T-helper 2 cell treated with Interferon-gamma antibody and Interleukin-4, amounts not matched to agents 5 μg/mL and 100 μg/mL, for 36 hours (primary cell): ENCODE data around the gene DDX39B.
A peak's percentile ranks its signal among the peaks of the same experiment; 100 is the strongest.

Experiments used
- DNase-seq: peaks from one replicate; pipeline ENCODE4 v3.0.0; 2021; ENCODE audit warnings: low spot score
- H3K27ac Mint-ChIP-seq: one replicate; pipeline ENCODE4 v1.8.0; 2021; ENCODE audit warnings: mild to moderate bottlenecking, mixed read lengths
- H3K27me3 Mint-ChIP-seq: one replicate; pipeline ENCODE4 v1.8.0; 2021; ENCODE audit warnings: low read depth, mixed read lengths
- H3K36me3 Mint-ChIP-seq: one replicate; pipeline ENCODE4 v1.8.0; 2021; ENCODE audit warnings: low read depth, mixed read lengths
- H3K4me1 Mint-ChIP-seq: one replicate; pipeline ENCODE4 v1.8.0; 2021; ENCODE audit warnings: low read depth, mixed read lengths
- H3K4me3 Mint-ChIP-seq: one replicate; pipeline ENCODE4 v1.8.0; 2022; ENCODE audit warnings: mild to moderate bottlenecking, moderate library complexity, mixed read lengths
- H3K9me3 Mint-ChIP-seq: one replicate; pipeline ENCODE4 v1.8.0; 2021; ENCODE audit warnings: mixed read lengths

The DDX39B gene

DNA sequence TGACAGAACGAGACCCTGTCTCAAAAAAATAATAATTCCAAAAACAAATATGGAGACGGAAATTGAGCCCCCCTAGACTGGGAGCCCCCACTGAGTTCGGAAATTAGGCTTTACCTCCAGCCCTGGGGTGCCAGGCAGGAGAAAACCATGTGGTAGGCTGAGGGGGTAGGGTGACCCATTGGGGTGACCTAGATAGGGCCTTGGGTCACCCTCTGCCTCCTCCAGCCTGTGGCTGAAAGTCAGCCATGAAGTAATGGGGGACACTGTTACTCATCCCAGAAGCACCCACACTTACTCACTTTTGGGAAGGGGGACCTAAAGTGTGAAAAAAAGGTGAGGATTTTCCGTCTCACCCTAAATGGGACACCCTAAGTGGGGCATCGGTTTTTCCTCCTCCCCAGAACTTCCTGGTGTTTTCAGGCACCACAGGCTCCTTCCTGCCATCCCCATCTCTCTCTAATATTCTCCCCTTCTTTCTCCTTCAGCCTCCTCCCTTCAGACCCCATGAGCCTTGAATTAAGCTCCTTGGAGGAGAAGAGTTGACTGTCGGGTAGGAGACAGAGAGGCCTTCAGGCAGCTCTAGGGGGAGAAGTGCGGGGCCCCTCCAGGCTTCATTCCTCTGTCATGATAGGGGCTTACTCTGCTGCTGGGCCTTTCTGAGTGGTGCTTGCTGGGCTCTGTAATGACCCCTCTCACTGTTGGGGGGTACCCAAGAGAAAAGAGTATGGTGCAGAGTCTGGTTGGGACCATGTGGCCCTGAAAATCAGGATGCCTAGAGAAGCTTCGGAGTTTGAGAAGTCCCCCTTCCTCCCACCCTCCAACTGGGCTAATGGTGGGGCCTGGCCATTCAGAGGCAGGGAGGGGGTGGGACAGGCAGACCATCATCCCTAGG lies 38.0 kb upstream of the DDX39B start:
- no peak for DNase-seq
- Mint-ChIP-seq H3K9me3 (no peaks in the 10 kb centered on the region), H3K27me3 (no peaks in the 10 kb centered on the region), H3K4me1 (peaks cover 68% of the 10 kb centered on the region), H3K36me3 (peaks cover 69% of the 10 kb centered on the region), H3K4me3 (peak overlapping the region; percentile 95), H3K27ac (peak overlapping the region; percentile 91)

DNA sequence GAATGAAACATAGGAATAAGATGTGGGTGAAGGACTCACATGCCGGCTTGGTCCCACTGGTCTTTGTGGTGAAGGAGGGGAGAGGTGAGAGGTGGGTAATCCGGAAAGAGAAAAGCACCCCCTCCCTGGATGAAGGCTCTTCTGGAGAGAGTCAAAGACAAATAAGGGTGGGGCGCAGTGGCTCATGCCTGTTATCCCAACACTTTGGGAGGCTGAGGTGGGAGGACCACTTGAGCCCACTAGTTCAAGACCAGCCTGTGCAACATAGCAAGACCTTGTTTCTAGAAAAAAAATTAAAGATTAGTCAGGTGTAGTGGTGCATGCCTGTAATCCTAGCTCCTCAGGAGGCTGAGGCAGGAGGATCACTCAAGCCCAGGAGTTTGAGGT lies 37.3 kb upstream of the DDX39B start:
- H3K4me3 Mint-ChIP-seq: peak overlapping the region; percentile 95
- no peaks in the 10 kb centered on the region for H3K9me3 Mint-ChIP-seq
- H3K36me3 Mint-ChIP-seq: peaks cover 69% of the 10 kb centered on the region

GRCh38 chr6:31578184-31579118 lies 36.6 kb upstream of the DDX39B start:
- Mint-ChIP-seq H3K4me3 (peak overlapping the region; percentile 95), H3K27me3 (peaks cover 4% of the 10 kb centered on the region), H3K4me1 (peaks cover 77% of the 10 kb centered on the region), H3K36me3 (peaks cover 69% of the 10 kb centered on the region), H3K27ac (peak overlapping the region; percentile 64), H3K9me3 (no peaks in the 10 kb centered on the region)
- DNase-seq: no peak

More for the DNA sequence above, 37.3 kb upstream of the DDX39B start:
- H3K4me1 Mint-ChIP-seq: peaks cover 73% of the 10 kb centered on the region
- no peak for DNase-seq
- H3K27me3 Mint-ChIP-seq: no peaks in the 10 kb centered on the region
- H3K27ac Mint-ChIP-seq: peak overlapping the region; percentile 91

DNA sequence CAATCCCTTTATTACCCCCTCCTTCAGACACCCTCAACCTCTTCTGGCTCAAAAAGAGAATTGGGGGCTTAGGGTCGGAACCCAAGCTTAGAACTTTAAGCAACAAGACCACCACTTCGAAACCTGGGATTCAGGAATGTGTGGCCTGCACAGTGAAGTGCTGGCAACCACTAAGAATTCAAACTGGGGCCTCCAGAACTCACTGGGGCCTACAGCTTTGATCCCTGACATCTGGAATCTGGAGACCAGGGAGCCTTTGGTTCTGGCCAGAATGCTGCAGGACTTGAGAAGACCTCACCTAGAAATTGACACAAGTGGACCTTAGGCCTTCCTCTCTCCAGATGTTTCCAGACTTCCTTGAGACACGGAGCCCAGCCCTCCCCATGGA lies 35.8 kb upstream of the DDX39B start:
- no peaks in the 10 kb centered on the region for H3K9me3 Mint-ChIP-seq
- no peak overlapping the region for H3K27ac Mint-ChIP-seq
- no peak for DNase-seq
- peaks cover 66% of the 10 kb centered on the region for H3K36me3 Mint-ChIP-seq
- peaks cover 79% of the 10 kb centered on the region for H3K4me1 Mint-ChIP-seq
- peaks cover 8% of the 10 kb centered on the region for H3K27me3 Mint-ChIP-seq
- peak overlapping the region; percentile 94 for H3K4me3 Mint-ChIP-seq

DNA sequence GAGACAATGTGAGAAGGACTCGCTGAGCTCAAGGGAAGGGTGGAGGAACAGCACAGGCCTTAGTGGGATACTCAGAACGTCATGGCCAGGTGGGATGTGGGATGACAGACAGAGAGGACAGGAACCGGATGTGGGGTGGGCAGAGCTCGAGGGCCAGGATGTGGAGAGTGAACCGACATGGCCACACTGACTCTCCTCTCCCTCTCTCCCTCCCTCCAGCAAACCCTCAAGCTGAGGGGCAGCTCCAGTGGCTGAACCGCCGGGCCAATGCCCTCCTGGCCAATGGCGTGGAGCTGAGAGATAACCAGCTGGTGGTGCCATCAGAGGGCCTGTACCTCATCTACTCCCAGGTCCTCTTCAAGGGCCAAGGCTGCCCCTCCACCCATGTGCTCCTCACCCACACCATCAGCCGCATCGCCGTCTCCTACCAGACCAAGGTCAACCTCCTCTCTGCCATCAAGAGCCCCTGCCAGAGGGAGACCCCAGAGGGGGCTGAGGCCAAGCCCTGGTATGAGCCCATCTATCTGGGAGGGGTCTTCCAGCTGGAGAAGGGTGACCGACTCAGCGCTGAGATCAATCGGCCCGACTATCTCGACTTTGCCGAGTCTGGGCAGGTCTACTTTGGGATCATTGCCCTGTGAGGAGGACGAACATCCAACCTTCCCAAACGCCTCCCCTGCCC lies 35.2 kb upstream of the DDX39B start:
- peaks cover 8% of the 10 kb centered on the region for H3K27me3 Mint-ChIP-seq
- no peak for DNase-seq
- peaks cover 79% of the 10 kb centered on the region for H3K4me1 Mint-ChIP-seq
- no peaks in the 10 kb centered on the region for H3K9me3 Mint-ChIP-seq
- H3K27ac Mint-ChIP-seq: peak overlapping the region; percentile 87
- peaks cover 63% of the 10 kb centered on the region for H3K36me3 Mint-ChIP-seq
- peak overlapping the region; percentile 94 for H3K4me3 Mint-ChIP-seq

DNA sequence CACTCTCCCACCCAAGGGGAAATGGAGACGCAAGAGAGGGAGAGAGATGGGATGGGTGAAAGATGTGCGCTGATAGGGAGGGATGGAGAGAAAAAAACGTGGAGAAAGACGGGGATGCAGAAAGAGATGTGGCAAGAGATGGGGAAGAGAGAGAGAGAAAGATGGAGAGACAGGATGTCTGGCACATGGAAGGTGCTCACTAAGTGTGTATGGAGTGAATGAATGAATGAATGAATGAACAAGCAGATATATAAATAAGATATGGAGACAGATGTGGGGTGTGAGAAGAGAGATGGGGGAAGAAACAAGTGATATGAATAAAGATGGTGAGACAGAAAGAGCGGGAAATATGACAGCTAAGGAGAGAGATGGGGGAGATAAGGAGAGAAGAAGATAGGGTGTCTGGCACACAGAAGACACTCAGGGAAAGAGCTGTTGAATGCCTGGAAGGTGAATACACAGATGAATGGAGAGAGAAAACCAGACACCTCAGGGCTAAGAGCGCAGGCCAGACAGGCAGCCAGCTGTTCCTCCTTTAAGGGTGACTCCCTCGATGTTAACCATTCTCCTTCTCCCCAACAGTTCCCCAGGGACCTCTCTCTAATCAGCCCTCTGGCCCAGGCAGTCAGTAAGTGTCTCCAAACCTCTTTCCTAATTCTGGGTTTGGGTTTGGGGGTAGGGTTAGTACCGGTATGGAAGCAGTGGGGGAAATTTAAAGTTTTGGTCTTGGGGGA lies 34.3 kb upstream of the DDX39B start:
- Mint-ChIP-seq H3K9me3 (no peaks in the 10 kb centered on the region), H3K4me3 (peak overlapping the region; percentile 94), H3K4me1 (peaks cover 83% of the 10 kb centered on the region), H3K27ac (peak overlapping the region; percentile 87), H3K36me3 (peaks cover 54% of the 10 kb centered on the region), H3K27me3 (peaks cover 8% of the 10 kb centered on the region)
- no peak for DNase-seq

DNA sequence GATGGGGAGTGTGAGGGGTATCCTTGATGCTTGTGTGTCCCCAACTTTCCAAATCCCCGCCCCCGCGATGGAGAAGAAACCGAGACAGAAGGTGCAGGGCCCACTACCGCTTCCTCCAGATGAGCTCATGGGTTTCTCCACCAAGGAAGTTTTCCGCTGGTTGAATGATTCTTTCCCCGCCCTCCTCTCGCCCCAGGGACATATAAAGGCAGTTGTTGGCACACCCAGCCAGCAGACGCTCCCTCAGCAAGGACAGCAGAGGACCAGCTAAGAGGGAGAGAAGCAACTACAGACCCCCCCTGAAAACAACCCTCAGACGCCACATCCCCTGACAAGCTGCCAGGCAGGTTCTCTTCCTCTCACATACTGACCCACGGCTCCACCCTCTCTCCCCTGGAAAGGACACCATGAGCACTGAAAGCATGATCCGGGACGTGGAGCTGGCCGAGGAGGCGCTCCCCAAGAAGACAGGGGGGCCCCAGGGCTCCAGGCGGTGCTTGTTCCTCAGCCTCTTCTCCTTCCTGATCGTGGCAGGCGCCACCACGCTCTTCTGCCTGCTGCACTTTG lies 33.6 kb upstream of the DDX39B start, which contains the start of gene TNF:
Gene TNF (plus strand): TSS at position 231 of the 567 bp plus-strand sequence. CDS start 177 bp downstream, at position 408.
- Mint-ChIP-seq H3K27me3 (peaks cover 9% of the 10 kb centered on the region), H3K4me1 (peaks cover 84% of the 10 kb centered on the region), H3K4me3 (peak within 1 kb of the TSS; percentile 94), H3K36me3 (peaks cover 48% of the 10 kb centered on the region), H3K27ac (peak within 1 kb of the TSS; percentile 87), H3K9me3 (no peaks in the 10 kb centered on the region)
- DNase-seq: peak; percentile 84

GRCh38 chr6:31574106-31575061 lies 32.6 kb upstream of the DDX39B start:
- peak; percentile 56 for DNase-seq
- H3K9me3 Mint-ChIP-seq: no peaks in the 10 kb centered on the region

DNA sequence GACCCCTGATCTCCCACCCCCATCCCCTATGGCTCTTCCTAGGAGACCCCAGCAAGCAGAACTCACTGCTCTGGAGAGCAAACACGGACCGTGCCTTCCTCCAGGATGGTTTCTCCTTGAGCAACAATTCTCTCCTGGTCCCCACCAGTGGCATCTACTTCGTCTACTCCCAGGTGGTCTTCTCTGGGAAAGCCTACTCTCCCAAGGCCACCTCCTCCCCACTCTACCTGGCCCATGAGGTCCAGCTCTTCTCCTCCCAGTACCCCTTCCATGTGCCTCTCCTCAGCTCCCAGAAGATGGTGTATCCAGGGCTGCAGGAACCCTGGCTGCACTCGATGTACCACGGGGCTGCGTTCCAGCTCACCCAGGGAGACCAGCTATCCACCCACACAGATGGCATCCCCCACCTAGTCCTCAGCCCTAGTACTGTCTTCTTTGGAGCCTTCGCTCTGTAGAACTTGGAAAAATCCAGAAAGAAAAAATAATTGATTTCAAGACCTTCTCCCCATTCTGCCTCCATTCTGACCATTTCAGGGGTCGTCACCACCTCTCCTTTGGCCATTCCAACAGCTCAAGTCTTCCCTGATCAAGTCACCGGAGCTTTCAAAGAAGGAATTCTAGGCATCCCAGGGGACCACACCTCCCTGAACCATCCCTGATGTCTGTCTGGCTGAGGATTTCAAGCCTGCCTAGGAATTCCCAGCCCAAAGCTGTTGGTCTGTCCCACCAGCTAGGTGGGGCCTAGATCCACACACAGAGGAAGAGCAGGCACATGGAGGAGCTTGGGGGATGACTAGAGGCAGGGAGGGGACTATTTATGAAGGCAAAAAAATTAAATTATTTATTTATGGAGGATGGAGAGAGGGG lies 31.7 kb upstream of the DDX39B start:
- H3K9me3 Mint-ChIP-seq: no peaks in the 10 kb centered on the region
- H3K4me1 Mint-ChIP-seq: peaks cover 87% of the 10 kb centered on the region
- peak overlapping the region; percentile 94 for H3K4me3 Mint-ChIP-seq
- DNase-seq: no peak
- H3K27ac Mint-ChIP-seq: peak overlapping the region; percentile 95
- peaks cover 30% of the 10 kb centered on the region for H3K36me3 Mint-ChIP-seq
- peaks cover 13% of the 10 kb centered on the region for H3K27me3 Mint-ChIP-seq

More at GRCh38 chr6:31574106-31575061, 32.6 kb upstream of the DDX39B start:
- Mint-ChIP-seq H3K27me3 (peaks cover 10% of the 10 kb centered on the region), H3K4me3 (peak overlapping the region; percentile 94), H3K27ac (peak overlapping the region; percentile 87), H3K4me1 (peaks cover 88% of the 10 kb centered on the region), H3K36me3 (peaks cover 39% of the 10 kb centered on the region)

- H3K4me3 Mint-ChIP-seq: peak within 1 kb of the TSS; percentile 94
Observed at GRCh38 chr6:31572041-31572911, 30.5 kb upstream of the DDX39B start, which contains the start of gene LTA. LTA (plus strand) TSS chr6:31572289; CDS start chr6:31572743, 454 bp downstream.

More at GRCh38 chr6:31572041-31572911, 30.5 kb upstream of the DDX39B start, which contains the start of gene LTA:
- Mint-ChIP-seq H3K9me3 (no peaks in the 10 kb centered on the region), H3K36me3 (peaks cover 21% of the 10 kb centered on the region), H3K4me1 (peaks cover 91% of the 10 kb centered on the region), H3K27ac (peak within 1 kb of the TSS; percentile 95), H3K27me3 (peaks cover 18% of the 10 kb centered on the region)
- DNase-seq: peak; percentile 79
